Stimulated activated CD4-positive, alpha-beta T cell treated with anti-CD3 and anti-CD28 coated beads, Interleukin-2, amount 100 ng/mL, for 4 hours (primary cell): Measurements from ENCODE around the gene PLXNB1.

ENCODE experiments used
- DNase-seq: peaks from one replicate; pipeline ENCODE4 v3.0.0-alpha.2; 2020; ENCODE audit warnings: low read depth

Gene PLXNB1

DNA sequence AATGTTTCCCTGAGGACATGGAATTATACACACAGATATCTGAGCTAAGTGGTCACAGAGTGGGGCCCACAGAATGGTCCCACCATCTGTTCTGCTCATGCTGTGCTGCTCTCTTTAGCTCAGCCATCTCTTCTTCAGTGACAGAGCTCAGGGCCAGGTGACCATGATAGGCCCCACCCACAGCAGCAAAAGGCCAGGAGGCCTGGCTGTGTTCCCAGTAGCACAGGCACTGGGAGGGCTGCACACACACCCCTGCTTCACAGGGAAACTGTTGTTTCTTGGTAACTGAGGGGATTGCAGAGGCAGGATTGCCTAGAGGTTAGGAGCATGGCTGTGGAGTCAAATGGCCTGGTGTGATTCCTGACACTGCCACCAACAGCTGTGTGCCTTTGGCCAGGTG lies 62.7 kb downstream of the PLXNB1 start:
- DNase-seq, result no peak

DNA sequence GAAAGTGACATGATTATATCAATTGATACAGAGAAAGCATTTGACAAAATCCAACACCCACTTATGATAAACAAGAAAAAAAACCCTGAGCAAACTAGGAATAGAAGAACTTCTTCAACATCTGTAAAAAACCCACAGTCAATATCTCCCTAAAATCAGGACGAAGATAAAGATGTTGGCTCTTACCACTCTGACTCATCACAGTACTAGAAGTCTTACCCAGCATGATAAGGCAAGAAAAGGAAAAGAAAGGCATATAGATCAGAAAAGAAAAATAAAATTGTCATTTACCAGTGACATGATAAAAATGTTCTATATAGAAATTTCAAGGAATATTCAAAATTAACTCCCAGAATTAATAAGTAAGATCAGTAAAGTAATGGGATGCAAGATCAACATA lies 65.0 kb downstream of the PLXNB1 start:
- no peak for DNase-seq

DNA sequence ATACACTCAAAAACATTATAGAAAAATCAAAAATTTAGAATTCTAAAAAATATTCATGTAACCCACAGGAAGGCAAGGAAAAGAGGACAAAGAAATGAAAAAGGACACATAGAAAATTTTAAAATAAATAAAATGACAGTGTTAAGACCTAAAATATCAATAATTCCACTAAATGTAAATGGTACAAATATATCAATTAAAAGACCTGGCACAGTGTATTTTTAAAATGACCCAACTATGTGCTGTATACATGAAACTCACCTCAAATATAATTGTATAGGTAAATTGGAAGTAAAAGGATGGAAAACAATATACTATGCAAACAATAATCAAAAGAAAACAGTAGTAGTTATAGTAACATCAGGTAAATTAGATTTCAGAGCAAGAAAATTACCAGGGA lies 68.0 kb downstream of the PLXNB1 start:
- no peak for DNase-seq

DNA sequence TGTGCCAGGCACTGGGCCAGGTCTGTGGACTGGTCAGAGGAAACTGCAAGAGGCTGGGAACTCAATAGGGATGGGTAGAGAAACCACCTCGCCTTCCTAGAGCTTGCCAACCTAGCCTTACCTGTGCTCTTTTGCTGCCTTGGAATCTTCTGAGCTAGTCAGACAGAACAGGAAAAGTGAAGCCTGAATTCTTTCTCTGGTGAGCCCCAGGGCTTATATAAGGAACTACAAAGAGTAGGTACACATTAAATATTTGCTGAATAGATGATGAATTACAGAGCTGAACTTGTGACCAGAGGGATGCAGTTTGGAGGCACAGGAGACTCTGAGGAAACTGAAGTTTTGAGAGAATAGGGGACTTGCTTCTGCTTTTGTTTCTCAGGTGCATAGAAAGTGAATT lies 73.5 kb downstream of the PLXNB1 start:
- DNase-seq, result no peak

DNA sequence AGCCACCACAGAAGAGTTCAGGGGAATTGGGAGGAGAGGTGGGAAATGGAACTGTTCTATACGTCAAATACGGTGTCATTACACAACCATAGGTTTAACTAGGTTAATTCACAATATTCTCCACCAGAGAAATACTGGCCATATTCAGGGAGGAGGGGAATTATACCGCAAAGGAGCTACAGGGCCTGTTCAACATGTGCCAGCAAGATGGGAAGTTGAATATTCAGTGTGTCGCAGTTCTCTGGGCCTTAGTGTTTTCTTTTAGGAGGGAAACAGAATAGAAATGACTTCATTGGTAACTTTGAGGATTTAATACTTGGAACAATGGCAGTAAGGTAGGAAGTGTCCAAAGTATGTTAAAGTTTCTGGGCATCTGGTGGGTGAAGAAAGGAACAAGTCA lies 75.9 kb downstream of the PLXNB1 start:
- no peak for DNase-seq
